Transverse colon (tissue), 4 donors: ENCODE measurements around the gene RARB.

Source experiments
- CTCF ChIP-seq, 5 experiments: fragments of 200-600 bp in 3 of 5; fragments of 450-650 bp in 2 of 5; sonication (generic) in 3 of 5; IDR thresholded peaks; 1 replicate in 2 of 5; 2 replicates in 3 of 5; pipeline ENCODE4 v1.5.1; 2016 to 2017; ENCODE audit warnings: antibody characterized with exemption in 5 of 5, inconsistent platforms in 3 of 5, mild to moderate bottlenecking in 2 of 5, moderate library complexity in 1 of 5
- EP300 ChIP-seq: sonication (generic); formaldehyde crosslinking; IDR thresholded peaks from one replicate; pipeline ENCODE4 v1.6.1; 2017; ENCODE audit warnings: antibody characterized with exemption, low read depth
- POLR2A ChIP-seq: fragments of 450-650 bp; IDR thresholded peaks from one replicate; pipeline ENCODE4 v1.6.1; 2016; ENCODE audit warnings: antibody characterized with exemption, mild to moderate bottlenecking, moderate library complexity
- POLR2AphosphoS5 ChIP-seq, 3 donors: sonication (generic); formaldehyde crosslinking; IDR thresholded peaks; one replicate each; pipeline ENCODE4 v1.6.1; 2016; ENCODE audit warnings: antibody characterized with exemption in 3 of 3

GRCh38 chr3:25556447-25556846 is 128.4 kb downstream of the RARB start:
- TF ChIP-seq CTCF (IDR thresholded peaks at IDR 0.05) = no peak
- no peak for TF ChIP-seq POLR2A
- no peak for TF ChIP-seq EP300
- no peak for TF ChIP-seq POLR2AphosphoS5 (IDR thresholded peaks at IDR 0.05)
